Measurements from ENCODE around the gene TRIM49D1. TPM values are rescaled to one million over a fixed set of nuclear protein-coding genes. Genes with fewer than 3 reads are reported as not detected.
"Not testable (repeated sequence)": the region's sequence is repeated elsewhere in the genome, so short reads cannot be mapped to it uniquely, and the experiment has no call there.

The TRIM49D1 gene
- total RNA-seq (2021) (not detected in 2 replicates), Bru-seq, nascent RNA (not detected), BruChase-seq, experiment 1, labeled RNA remaining after a 2-hour chase (not detected), BruChase-seq, experiment 2, labeled RNA remaining after a 6-hour chase (not detected)
- long read RNA-seq, result 0 reads

DNA sequence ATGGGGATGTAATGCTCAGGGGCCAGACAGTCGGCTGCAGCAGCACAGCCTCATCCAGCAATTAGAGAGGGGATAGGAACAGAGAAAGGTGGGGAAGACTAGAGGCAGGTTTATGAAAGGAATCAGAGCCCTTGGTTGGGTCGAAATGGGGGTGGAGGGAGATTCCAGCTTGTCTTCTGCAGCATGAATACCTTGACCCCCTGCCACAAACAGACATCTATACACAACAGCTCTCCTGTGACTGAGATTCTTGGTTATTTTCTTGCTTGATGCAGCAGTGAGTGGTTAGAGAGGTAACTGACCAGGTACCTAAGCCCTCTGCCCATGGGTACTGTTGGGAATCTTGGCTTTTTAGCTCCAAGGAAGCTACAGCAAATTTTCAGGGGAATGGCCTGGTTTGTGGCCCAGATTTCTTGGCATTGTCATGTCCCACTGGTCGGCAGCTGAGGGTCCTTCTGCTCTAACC lies at the start of gene TRIM49D1:
Gene TRIM49D1 (minus strand): TSS at position 51 of the 466 bp plus-strand sequence. CDS start 4,535 bp downstream, outside the sequence.
- Histone ChIP-seq H3K9me3 (ENCODE audit: insufficient read depth, low read depth) (no peaks in the 10 kb centered on the region; the same call in 1 of the 2 replicates), H3K27me3 (ENCODE audit: insufficient read depth, low read depth) (0 out of 2 replicates have a peak, but pooled peaks cover 3% of the 10 kb centered on the region), H3K4me2 (no peak within 1 kb of the TSS), H3K27ac (no peak within 1 kb of the TSS), H4K20me1 (ENCODE audit: insufficient read depth) (no peaks in the 10 kb centered on the region), H3K4me3 (no peak within 1 kb of the TSS), H3K9me2 (ENCODE audit: insufficient read depth) (no peaks in the 10 kb centered on the region), H3K4me1 (replicated peaks; ENCODE audit: insufficient read depth) (no peaks in the 10 kb centered on the region), H2AFZ (no peak within 1 kb of the TSS), H3K36me3 (ENCODE audit: low read depth) (no peaks in the 10 kb centered on the region), H3K79me2 (ENCODE audit: low read depth) (no peaks in the 10 kb centered on the region), H3F3A (ENCODE audit: insufficient read depth, low read depth) (no peaks in the 10 kb centered on the region)
- no TSS peak for BruUV-seq (replicated peaks)
- CTCF ChIA-PET, result no interaction called here
- intact Hi-C loops (cut with micrococcal nuclease; ENCODE audit: unreplicated experiment), result no loop called here
- POLR2A ChIA-PET (ENCODE audit: unreplicated experiment), result no interaction called here
- no peak for DNase-seq
- TF ChIP-seq EZH2 (IDR thresholded peaks at IDR 0.05; ENCODE audit: low read depth), result no peak
- TF ChIP-seq, protein P1, sequence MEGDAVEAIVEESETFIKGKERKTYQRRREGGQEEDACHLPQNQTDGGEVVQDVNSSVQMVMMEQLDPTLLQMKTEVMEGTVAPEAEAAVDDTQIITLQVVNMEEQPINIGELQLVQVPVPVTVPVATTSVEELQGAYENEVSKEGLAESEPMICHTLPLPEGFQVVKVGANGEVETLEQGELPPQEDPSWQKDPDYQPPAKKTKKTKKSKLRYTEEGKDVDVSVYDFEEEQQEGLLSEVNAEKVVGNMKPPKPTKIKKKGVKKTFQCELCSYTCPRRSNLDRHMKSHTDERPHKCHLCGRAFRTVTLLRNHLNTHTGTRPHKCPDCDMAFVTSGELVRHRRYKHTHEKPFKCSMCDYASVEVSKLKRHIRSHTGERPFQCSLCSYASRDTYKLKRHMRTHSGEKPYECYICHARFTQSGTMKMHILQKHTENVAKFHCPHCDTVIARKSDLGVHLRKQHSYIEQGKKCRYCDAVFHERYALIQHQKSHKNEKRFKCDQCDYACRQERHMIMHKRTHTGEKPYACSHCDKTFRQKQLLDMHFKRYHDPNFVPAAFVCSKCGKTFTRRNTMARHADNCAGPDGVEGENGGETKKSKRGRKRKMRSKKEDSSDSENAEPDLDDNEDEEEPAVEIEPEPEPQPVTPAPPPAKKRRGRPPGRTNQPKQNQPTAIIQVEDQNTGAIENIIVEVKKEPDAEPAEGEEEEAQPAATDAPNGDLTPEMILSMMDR (conservative IDR thresholded peaks at IDR 0.05), result no peak

DNA sequence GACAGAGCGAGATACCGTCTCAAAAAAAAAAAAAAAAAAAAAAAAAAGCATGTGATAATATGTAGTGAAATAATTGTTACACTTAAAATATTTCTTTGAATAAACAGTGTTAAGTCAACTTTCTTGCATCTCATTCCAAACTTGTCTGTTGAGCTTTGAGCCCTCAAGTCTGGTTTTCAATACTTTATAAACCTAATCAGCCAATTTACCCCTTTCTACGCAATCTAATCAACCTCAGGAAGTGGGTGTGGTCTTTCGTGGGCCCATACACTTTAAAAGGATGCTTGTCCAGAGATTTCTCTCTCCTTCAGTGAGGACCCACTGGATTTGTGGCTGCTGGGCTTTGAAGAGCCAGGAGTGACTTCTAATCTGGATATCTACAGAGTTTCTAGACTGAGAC lies 43.7 kb upstream of the TRIM49D1 start, which contains the start of gene TRIM64:
Gene TRIM64 (plus strand): TSS at position 301 of the 400 bp plus-strand sequence. CDS start 2,467 bp downstream, outside the sequence.
- BruUV-seq (replicated peaks); H2AFZ ChIP-seq; H3K4me1 ChIP-seq (replicated peaks; ENCODE audit: insufficient read depth); H3K36me3 ChIP-seq (ENCODE audit: low read depth); H4K20me1 ChIP-seq (ENCODE audit: insufficient read depth); POLR2A ChIA-PET (ENCODE audit: unreplicated experiment); H3K27ac ChIP-seq; H3K27me3 ChIP-seq (ENCODE audit: insufficient read depth, low read depth); CTCF ChIA-PET; H3K79me2 ChIP-seq (ENCODE audit: low read depth); H3K9me2 ChIP-seq (ENCODE audit: insufficient read depth); H3K4me3 ChIP-seq; H3K4me2 ChIP-seq; H3F3A ChIP-seq (ENCODE audit: insufficient read depth, low read depth); H3K9me3 ChIP-seq (ENCODE audit: insufficient read depth, low read depth); intact Hi-C loops (cut with micrococcal nuclease; ENCODE audit: unreplicated experiment); DNase-seq: not testable (repeated sequence)

- H3K4me3 ChIP-seq; DNase-seq; H3K79me2 ChIP-seq (ENCODE audit: low read depth); H3F3A ChIP-seq (ENCODE audit: insufficient read depth, low read depth); CTCF ChIA-PET; H3K4me1 ChIP-seq (replicated peaks; ENCODE audit: insufficient read depth); H3K9me2 ChIP-seq (ENCODE audit: insufficient read depth); intact Hi-C loops (cut with micrococcal nuclease; ENCODE audit: unreplicated experiment); H3K36me3 ChIP-seq (ENCODE audit: low read depth); H3K27ac ChIP-seq; POLR2A ChIA-PET (ENCODE audit: unreplicated experiment); BruUV-seq (replicated peaks); H2AFZ ChIP-seq; H3K4me2 ChIP-seq; H4K20me1 ChIP-seq (ENCODE audit: insufficient read depth); H3K9me3 ChIP-seq (ENCODE audit: insufficient read depth, low read depth); H3K27me3 ChIP-seq (ENCODE audit: insufficient read depth, low read depth): not testable (repeated sequence)
Observed at GRCh38 chr11:89960833-89961232, 38.8 kb upstream of the TRIM49D1 start.

DNA sequence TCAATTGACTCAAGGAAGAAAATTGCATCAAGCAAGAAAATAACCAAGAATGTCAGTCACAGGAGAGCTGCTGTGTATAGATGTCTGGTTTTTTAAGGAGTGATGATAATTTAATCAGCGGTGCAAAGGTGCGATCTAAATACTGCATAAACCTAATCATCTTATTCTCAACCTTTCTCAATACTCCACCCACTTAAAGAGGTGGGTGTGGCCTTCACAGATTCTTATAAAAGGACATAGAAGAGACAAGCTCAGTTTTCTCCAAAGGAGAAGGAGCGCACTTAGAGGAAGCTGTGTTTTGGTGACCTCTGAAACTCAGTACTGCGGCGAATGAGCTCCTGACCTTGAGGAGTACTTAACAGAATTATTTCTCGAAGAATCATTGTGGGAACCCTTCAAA lies 1.7 kb upstream of the TRIM49D1 start, which contains the start of gene TRIM49D2:
Gene TRIM49D2 (plus strand): TSS at position 301 of the 400 bp plus-strand sequence. CDS start 2,698 bp downstream, outside the sequence.
- H4K20me1 ChIP-seq (ENCODE audit: insufficient read depth); H3K36me3 ChIP-seq (ENCODE audit: low read depth); POLR2A ChIA-PET (ENCODE audit: unreplicated experiment); DNase-seq; H3K79me2 ChIP-seq (ENCODE audit: low read depth); H3K9me2 ChIP-seq (ENCODE audit: insufficient read depth); H3K4me2 ChIP-seq; H2AFZ ChIP-seq; H3K4me1 ChIP-seq (replicated peaks; ENCODE audit: insufficient read depth); CTCF ChIA-PET; H3K27ac ChIP-seq; H3K27me3 ChIP-seq (ENCODE audit: insufficient read depth, low read depth); intact Hi-C loops (cut with micrococcal nuclease; ENCODE audit: unreplicated experiment); BruUV-seq (replicated peaks); H3K4me3 ChIP-seq; H3K9me3 ChIP-seq (ENCODE audit: insufficient read depth, low read depth); H3F3A ChIP-seq (ENCODE audit: insufficient read depth, low read depth): not testable (repeated sequence)

DNA sequence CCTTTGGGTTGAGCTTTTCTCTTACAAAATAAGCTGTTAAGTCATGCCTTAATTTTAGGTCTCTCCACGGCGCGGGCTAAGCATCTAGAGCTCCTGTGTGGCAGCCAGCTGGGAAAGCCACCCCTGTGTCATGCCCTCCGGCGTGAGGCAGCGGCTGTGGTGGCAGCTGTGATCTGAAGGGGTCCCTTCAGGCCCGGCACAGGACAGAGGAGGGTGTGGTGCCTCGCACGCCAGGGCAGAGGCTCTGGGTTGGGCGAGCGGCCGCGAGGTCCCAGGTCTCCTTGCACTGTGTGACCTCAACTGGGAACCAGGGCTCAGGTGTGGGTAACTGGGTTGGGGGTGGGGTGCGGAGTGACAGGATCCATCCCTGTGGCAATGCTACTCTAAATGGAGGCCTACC lies 21.2 kb downstream of the TRIM49D1 start:
- POLR2A ChIA-PET (ENCODE audit: unreplicated experiment); H3K36me3 ChIP-seq (ENCODE audit: low read depth); H3K9me3 ChIP-seq (ENCODE audit: insufficient read depth, low read depth); DNase-seq; H3K27ac ChIP-seq; intact Hi-C loops (cut with micrococcal nuclease; ENCODE audit: unreplicated experiment); CTCF ChIA-PET; H3K27me3 ChIP-seq (ENCODE audit: insufficient read depth, low read depth); H3K9me2 ChIP-seq (ENCODE audit: insufficient read depth); H2AFZ ChIP-seq; H3K4me2 ChIP-seq; H3K4me1 ChIP-seq (replicated peaks; ENCODE audit: insufficient read depth); H3K4me3 ChIP-seq; H3K79me2 ChIP-seq (ENCODE audit: low read depth); H4K20me1 ChIP-seq (ENCODE audit: insufficient read depth); H3F3A ChIP-seq (ENCODE audit: insufficient read depth, low read depth); BruUV-seq (replicated peaks): not testable (repeated sequence)

DNA sequence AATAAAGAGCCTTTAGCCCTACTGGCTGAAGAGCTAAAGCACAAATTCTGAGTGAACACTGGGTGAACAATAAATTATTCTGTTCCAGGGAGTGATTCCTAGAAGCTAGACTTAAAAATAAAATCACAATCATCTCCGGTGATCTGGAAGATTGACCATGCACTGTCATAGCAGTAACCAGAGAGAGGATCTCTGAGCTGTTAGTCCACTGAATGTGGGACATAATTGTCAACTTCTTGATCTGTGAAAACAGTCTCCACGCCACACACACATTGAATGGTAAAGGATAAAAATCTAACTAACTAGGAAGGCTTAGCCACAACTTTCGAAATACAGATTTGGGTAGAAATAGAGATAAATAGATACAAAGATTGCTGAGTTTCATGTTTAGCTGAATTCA lies 28.8 kb downstream of the TRIM49D1 start:
- H3F3A ChIP-seq (ENCODE audit: insufficient read depth, low read depth); H3K4me3 ChIP-seq; DNase-seq; H3K9me2 ChIP-seq (ENCODE audit: insufficient read depth); H3K36me3 ChIP-seq (ENCODE audit: low read depth); H2AFZ ChIP-seq; H3K79me2 ChIP-seq (ENCODE audit: low read depth); CTCF ChIA-PET; H3K9me3 ChIP-seq (ENCODE audit: insufficient read depth, low read depth); H3K4me2 ChIP-seq; POLR2A ChIA-PET (ENCODE audit: unreplicated experiment); intact Hi-C loops (cut with micrococcal nuclease; ENCODE audit: unreplicated experiment); H3K27me3 ChIP-seq (ENCODE audit: insufficient read depth, low read depth); BruUV-seq (replicated peaks); H3K4me1 ChIP-seq (replicated peaks; ENCODE audit: insufficient read depth); H3K27ac ChIP-seq; H4K20me1 ChIP-seq (ENCODE audit: insufficient read depth): not testable (repeated sequence)

DNA sequence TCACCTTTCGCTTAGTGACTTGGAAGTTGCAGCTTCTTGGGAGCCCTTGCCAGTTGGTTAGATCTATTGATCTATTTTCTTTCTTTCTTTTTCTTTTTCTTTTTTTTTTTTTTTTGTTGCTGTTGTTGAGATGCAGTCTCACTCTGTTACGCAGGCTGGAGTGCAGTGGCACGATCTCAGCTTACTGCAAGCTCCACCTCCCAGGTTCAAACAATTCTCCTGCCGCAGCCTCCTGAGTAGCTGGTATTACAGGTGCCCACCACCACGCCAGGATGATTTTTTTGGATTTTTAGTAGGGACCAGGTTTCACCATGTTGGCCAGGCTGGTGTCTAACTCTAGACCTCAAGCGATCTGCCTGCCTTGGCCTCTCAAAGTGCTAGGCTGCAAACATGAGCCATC lies 44.5 kb downstream of the TRIM49D1 start:
- H3K36me3 ChIP-seq (ENCODE audit: low read depth); CTCF ChIA-PET; H3K9me2 ChIP-seq (ENCODE audit: insufficient read depth); H3K27ac ChIP-seq; DNase-seq; H4K20me1 ChIP-seq (ENCODE audit: insufficient read depth); POLR2A ChIA-PET (ENCODE audit: unreplicated experiment); H3K79me2 ChIP-seq (ENCODE audit: low read depth); BruUV-seq (replicated peaks); H3K27me3 ChIP-seq (ENCODE audit: insufficient read depth, low read depth); intact Hi-C loops (cut with micrococcal nuclease; ENCODE audit: unreplicated experiment); H3F3A ChIP-seq (ENCODE audit: insufficient read depth, low read depth); H3K4me2 ChIP-seq; H2AFZ ChIP-seq; H3K4me3 ChIP-seq; H3K9me3 ChIP-seq (ENCODE audit: insufficient read depth, low read depth); H3K4me1 ChIP-seq (replicated peaks; ENCODE audit: insufficient read depth): not testable (repeated sequence)
